Transverse colon (tissue), 4 donors: ENCODE results near the gene HS3ST1. TPM values are rescaled to one million over a fixed set of nuclear protein-coding genes. Genes with fewer than 3 reads are reported as not detected.
"Not testable (repeated sequence)": the region's sequence is repeated elsewhere in the genome, so short reads cannot be mapped to it uniquely, and the experiment has no call there.

Source experiments
- DNase-seq: peaks from one replicate; pipeline ENCODE4 v3.0.0-alpha.2; 2019
- H3K27ac ChIP-seq, 4 donors: fragments of 200-600 bp; sonication (generic); 2 replicates each; pipeline ENCODE4 v1.5.1; 2016 to 2018; ENCODE audit warnings: inconsistent platforms in 4 of 4
- H3K27me3 ChIP-seq: fragments of 200-600 bp; sonication (generic); 2 replicates; pipeline ENCODE4 v1.5.1; 2017; ENCODE audit warnings: inconsistent platforms
- H3K36me3 ChIP-seq, 4 donors: fragments of 200-600 bp; sonication (generic); 2 replicates each; pipeline ENCODE4 v1.5.1; 2017 to 2019; ENCODE audit warnings: inconsistent platforms in 4 of 4
- H3K4me1 ChIP-seq, 4 donors: fragments of 200-600 bp; sonication (generic); 2 replicates each; pipeline ENCODE4 v1.5.1; 2017 to 2020; ENCODE audit warnings: inconsistent platforms in 4 of 4
- H3K4me3 ChIP-seq, 4 donors: fragments of 200-600 bp; sonication (generic); 1 replicate in 1 of 4; 2 replicates in 3 of 4; pipeline versions ENCODE4 v1.5.1 to v1.6.1; 2017 to 2019; ENCODE audit warnings: inconsistent platforms in 4 of 4
- H3K9me3 ChIP-seq, 2 donors: fragments of 200-600 bp; sonication (generic); 2 replicates each; pipeline ENCODE4 v1.5.1; 2017 to 2019; ENCODE audit warnings: inconsistent platforms in 2 of 2
- EP300 ChIP-seq: sonication (generic); formaldehyde crosslinking; IDR thresholded peaks from one replicate; pipeline ENCODE4 v1.6.1; 2017; ENCODE audit warnings: antibody characterized with exemption, low read depth
- POLR2A ChIP-seq: fragments of 450-650 bp; IDR thresholded peaks from one replicate; pipeline ENCODE4 v1.6.1; 2016; ENCODE audit warnings: antibody characterized with exemption, mild to moderate bottlenecking, moderate library complexity
- POLR2AphosphoS5 ChIP-seq, 3 donors: sonication (generic); formaldehyde crosslinking; IDR thresholded peaks; one replicate each; pipeline ENCODE4 v1.6.1; 2016; ENCODE audit warnings: antibody characterized with exemption in 3 of 3
- WGBS, 2 donors: methylation state at CpG; one replicate each; pipeline ENCODE4 v1.1.5; 2018; ENCODE audit warnings: low coverage in 1 of 2; 5-methylcytosine and 5-hydroxymethylcytosine counted together
- in situ Hi-C, 4 donors: fragments of 200-750 bp; cut with MboI; loops; one replicate each; pipeline versions ENCODE4 v1.15.0 to v1.15.1; 2017; ENCODE audit warnings: low sequenced_read_pairs in 3 of 4, low pct_ligation_motif_present in 1 of 4, low pct_unique_long_range_greater_than_20kb in 1 of 4
- intact Hi-C: fragments of 100-400 bp; cut with DNase I; formaldehyde crosslinking; loops from one replicate; pipeline ENCODE4 v1.15.1; 2023; ENCODE audit warnings: low total_unique reads
- total RNA-seq, 4 donors: library from RNA; depleted of rRNA; stranded (reverse); fragments of >200 nt; gene quantifications; one replicate each; pipeline ENCODE4 v1.1.0, GENCODE V29; 2016
- TF ChIP-seq, protein P1 (sequence below), 5 experiments: fragments of 200-600 bp in 3 of 5; fragments of 450-650 bp in 2 of 5; sonication (generic) in 3 of 5; IDR thresholded peaks; 1 replicate in 2 of 5; 2 replicates in 3 of 5; pipeline ENCODE4 v1.5.1; 2016 to 2017; ENCODE audit warnings: antibody characterized with exemption in 5 of 5, inconsistent platforms in 3 of 5, mild to moderate bottlenecking in 2 of 5, moderate library complexity in 1 of 5

The HS3ST1 gene
- total RNA-seq, 4 donors from 2014 or later, result 3.2 to 4.9 TPM; not detected in 2

DNA sequence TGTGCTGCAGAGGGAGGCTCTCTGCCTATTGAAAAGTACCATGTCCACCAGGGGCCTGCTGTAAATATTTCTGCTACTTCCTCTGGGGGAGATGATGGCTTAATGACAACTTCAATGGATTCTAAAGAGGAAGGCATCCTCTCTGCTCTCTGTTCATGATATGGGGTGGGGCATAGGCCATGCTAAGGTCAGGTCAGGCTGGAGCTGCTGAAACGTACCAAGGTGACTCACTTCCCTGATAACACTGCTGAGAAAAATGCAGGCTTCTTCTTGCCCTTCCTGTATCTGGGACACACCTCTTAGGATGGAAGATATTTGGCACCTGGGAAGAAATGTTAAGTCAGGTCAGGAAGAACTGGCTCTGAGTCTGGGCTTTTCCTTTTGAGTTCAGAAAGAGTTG lies 31.5 kb downstream of the HS3ST1 start:
- H3K4me3 ChIP-seq, result no peak overlapping the region
- H3K9me3 ChIP-seq, result no peaks in the 10 kb centered on the region
- H3K4me1 ChIP-seq, result no peaks in the 10 kb centered on the region
- no peaks in the 10 kb centered on the region for H3K36me3 ChIP-seq
- H3K27me3 ChIP-seq, result no peaks in the 10 kb centered on the region
- DNase-seq, result no peak
- 14% methylated on average over 1 of the region's 1 CpG; no CpG with 5 or more reads in 1 of the 2 donors for WGBS, 2 donors
- H3K27ac ChIP-seq, result no peak overlapping the region
- no peak for TF ChIP-seq POLR2AphosphoS5 (IDR thresholded peaks at IDR 0.05)
- no peak for TF ChIP-seq POLR2A
- TF ChIP-seq, protein P1, sequence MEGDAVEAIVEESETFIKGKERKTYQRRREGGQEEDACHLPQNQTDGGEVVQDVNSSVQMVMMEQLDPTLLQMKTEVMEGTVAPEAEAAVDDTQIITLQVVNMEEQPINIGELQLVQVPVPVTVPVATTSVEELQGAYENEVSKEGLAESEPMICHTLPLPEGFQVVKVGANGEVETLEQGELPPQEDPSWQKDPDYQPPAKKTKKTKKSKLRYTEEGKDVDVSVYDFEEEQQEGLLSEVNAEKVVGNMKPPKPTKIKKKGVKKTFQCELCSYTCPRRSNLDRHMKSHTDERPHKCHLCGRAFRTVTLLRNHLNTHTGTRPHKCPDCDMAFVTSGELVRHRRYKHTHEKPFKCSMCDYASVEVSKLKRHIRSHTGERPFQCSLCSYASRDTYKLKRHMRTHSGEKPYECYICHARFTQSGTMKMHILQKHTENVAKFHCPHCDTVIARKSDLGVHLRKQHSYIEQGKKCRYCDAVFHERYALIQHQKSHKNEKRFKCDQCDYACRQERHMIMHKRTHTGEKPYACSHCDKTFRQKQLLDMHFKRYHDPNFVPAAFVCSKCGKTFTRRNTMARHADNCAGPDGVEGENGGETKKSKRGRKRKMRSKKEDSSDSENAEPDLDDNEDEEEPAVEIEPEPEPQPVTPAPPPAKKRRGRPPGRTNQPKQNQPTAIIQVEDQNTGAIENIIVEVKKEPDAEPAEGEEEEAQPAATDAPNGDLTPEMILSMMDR (IDR thresholded peaks at IDR 0.05), result no peak
- TF ChIP-seq EP300, result no peak
- in situ Hi-C loops, result no loop called here
- intact Hi-C loops, result no loop called here

DNA sequence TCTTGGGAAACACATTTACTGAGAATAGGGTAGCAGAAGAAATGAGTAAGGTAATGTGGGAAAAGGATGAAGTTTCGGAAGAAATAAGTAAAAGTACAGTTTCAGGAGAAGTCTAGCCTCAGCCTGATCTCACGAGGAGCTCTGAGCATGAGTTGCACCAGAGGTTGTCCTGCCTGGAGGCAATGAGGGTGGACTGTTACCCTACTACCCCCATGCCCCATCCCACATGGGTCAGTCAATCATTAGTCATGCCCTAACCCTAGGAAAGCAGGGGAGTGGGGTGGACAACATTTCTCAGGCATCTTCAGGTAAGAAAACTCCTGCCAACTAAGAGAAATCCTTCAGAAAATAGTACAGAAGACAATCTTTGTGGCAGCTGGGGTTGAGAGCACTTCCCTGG lies 35.1 kb downstream of the HS3ST1 start:
- 86 to 94% methylated on average over 2 of the region's 2 CpGs for WGBS, 2 donors
- no peaks in the 10 kb centered on the region for H3K27me3 ChIP-seq
- no peak for DNase-seq
- H3K36me3 ChIP-seq, result no peaks in the 10 kb centered on the region
- H3K9me3 ChIP-seq, result no peaks in the 10 kb centered on the region
- H3K4me3 ChIP-seq, result no peak overlapping the region
- no peak overlapping the region for H3K27ac ChIP-seq
- in situ Hi-C loops (no loop called here), intact Hi-C loops (no loop called here)
- TF ChIP-seq EP300 (no peak), POLR2A (no peak), POLR2AphosphoS5 (IDR thresholded peaks at IDR 0.05) (no peak)
- TF ChIP-seq, protein P1 (IDR thresholded peaks at IDR 0.05), result no peak
- no peaks in the 10 kb centered on the region for H3K4me1 ChIP-seq

DNA sequence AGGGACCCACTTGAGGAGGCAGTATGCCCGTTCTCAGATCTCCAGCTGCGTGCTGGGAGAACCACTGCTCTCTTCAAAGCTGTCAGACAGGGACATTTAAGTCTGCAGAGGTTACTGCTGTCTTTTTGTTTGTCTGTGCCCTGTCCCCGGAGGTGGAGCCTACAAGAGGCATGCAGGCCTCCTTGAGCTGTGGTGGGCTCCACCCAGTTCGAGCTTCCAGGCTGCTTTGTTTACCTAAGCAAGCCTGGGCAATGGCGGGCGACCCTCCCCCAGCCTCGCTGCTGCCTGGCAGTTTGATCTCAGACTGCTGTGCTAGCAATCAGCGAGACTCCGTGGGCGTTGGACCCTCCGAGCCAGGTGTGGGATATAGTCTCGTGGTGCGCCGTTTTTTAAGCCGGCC lies 44.6 kb downstream of the HS3ST1 start:
- WGBS, 2 donors, result 79% methylated on average over 13 of the region's 15 CpGs; no CpG with 5 or more reads in 1 of the 2 donors

DNA sequence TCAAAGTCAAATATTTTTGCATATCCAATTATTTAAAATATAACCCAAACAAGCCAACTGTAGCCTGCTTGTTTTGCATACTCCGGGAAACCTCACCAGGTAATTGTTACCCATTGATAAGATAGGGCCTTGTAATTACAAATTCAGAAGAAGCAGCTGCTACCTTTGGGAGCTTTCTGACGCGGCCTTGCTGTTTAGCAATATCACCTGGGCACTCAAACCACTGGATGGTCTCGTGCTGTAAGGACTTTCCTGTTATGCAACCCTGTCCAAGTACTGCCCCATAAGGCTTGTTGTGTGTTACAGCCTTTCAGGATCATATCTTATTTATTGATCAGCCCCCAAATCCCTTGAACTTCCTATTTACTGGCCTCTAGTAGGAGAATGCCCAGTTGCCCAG lies 52.1 kb downstream of the HS3ST1 start:
- no peak for DNase-seq
- Histone ChIP-seq H3K4me1 (no peaks in the 10 kb centered on the region), H3K27me3 (no peaks in the 10 kb centered on the region), H3K36me3 (no peaks in the 10 kb centered on the region), H3K27ac (no peak overlapping the region), H3K9me3 (no peaks in the 10 kb centered on the region), H3K4me3 (no peak overlapping the region)
- intact Hi-C loops, result no loop called here
- in situ Hi-C loops, result no loop called here
- TF ChIP-seq POLR2A (no peak), EP300 (no peak), POLR2AphosphoS5 (IDR thresholded peaks at IDR 0.05) (no peak)
- TF ChIP-seq, protein P1 (IDR thresholded peaks at IDR 0.05), result no peak
- WGBS, 2 donors, result 82 to 86% methylated on average over 1 to 4 of the region's 4 CpGs

More for the DNA sequence above, 44.6 kb downstream of the HS3ST1 start:
- in situ Hi-C loops, H3K4me3 ChIP-seq, H3K27me3 ChIP-seq, H3K36me3 ChIP-seq, DNase-seq, H3K9me3 ChIP-seq, H3K4me1 ChIP-seq, H3K27ac ChIP-seq, intact Hi-C loops: not testable (repeated sequence)

DNA sequence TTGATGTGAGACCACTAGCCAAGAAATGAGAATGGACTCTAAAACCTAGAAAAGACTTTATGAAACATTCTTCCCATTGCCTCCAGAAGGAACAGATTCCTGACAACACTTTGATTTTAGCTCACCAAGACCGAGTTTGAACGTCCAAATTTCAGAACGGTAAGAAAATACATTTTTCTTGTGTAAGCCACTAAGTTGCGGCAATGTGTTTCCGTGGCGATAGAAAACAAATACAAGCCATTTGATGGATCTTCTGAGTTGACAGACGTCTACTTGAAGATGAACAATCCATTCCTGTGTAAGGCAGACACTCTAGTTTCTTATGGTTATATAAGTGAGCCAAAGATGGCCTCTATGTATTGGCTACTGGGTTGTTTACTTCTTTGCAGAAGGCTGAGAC lies 52.5 kb downstream of the HS3ST1 start:
- H3K4me3 ChIP-seq, result no peak overlapping the region
- TF ChIP-seq EP300 (no peak), POLR2AphosphoS5 (IDR thresholded peaks at IDR 0.05) (no peak), POLR2A (no peak)
- TF ChIP-seq, protein P1 (IDR thresholded peaks at IDR 0.05), result no peak
- H3K9me3 ChIP-seq, result no peaks in the 10 kb centered on the region
- in situ Hi-C loops, result no loop called here
- H3K27me3 ChIP-seq, result no peaks in the 10 kb centered on the region
- intact Hi-C loops, result no loop called here
- DNase-seq, result no peak
- H3K27ac ChIP-seq, result no peak overlapping the region
- WGBS, 2 donors, result 73 to 77% methylated on average over 7 of the region's 7 CpGs
- no peaks in the 10 kb centered on the region for H3K4me1 ChIP-seq
- no peaks in the 10 kb centered on the region for H3K36me3 ChIP-seq
